Measurements from ENCODE around the gene NR6A1. TPM values are rescaled to one million over a fixed set of nuclear protein-coding genes. Genes with fewer than 3 reads are reported as not detected.

NR6A1 gene
- total RNA-seq, 1 donor from 2014 or later: 63.8 TPM

DNA sequence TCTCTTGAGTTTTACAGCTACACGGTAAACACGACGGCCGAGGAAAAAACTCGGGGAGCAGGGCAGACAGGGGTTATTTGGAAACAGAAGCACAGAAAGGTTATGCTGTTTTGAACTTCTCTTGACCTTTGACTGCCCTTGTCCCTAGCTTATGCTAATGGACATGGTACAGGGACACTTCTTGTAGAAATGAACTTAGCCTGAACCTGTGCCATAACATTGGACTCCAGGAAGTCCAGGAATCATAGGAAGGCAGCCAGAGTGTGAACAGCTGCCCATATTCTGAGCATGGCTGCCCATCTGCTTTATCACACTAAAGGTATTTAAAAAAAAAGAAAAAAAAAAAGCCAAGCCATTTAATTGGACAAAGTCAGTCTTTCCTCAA lies 46.1 kb downstream of the NR6A1 start:
- H3K36me3 Mint-ChIP-seq (ENCODE audit: low read depth, unreplicated experiment): no peaks in the 10 kb centered on the region
- no peaks in the 10 kb centered on the region for H3K9me3 Mint-ChIP-seq (ENCODE audit: unreplicated experiment)
- DNase-seq (ENCODE audit: low spot score): no peak
- peaks cover 1% of the 10 kb centered on the region for H3K27me3 Mint-ChIP-seq (ENCODE audit: unreplicated experiment)
- no peak overlapping the region for H3K27ac Mint-ChIP-seq (ENCODE audit: unreplicated experiment)
- TF ChIP-seq, protein P1, sequence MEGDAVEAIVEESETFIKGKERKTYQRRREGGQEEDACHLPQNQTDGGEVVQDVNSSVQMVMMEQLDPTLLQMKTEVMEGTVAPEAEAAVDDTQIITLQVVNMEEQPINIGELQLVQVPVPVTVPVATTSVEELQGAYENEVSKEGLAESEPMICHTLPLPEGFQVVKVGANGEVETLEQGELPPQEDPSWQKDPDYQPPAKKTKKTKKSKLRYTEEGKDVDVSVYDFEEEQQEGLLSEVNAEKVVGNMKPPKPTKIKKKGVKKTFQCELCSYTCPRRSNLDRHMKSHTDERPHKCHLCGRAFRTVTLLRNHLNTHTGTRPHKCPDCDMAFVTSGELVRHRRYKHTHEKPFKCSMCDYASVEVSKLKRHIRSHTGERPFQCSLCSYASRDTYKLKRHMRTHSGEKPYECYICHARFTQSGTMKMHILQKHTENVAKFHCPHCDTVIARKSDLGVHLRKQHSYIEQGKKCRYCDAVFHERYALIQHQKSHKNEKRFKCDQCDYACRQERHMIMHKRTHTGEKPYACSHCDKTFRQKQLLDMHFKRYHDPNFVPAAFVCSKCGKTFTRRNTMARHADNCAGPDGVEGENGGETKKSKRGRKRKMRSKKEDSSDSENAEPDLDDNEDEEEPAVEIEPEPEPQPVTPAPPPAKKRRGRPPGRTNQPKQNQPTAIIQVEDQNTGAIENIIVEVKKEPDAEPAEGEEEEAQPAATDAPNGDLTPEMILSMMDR (IDR thresholded peaks at IDR 0.05; ENCODE audit: unreplicated experiment): no peak
- H3K4me1 Mint-ChIP-seq (ENCODE audit: unreplicated experiment): peaks cover 6% of the 10 kb centered on the region
- no peak overlapping the region for H3K4me3 Mint-ChIP-seq (ENCODE audit: unreplicated experiment)

DNA sequence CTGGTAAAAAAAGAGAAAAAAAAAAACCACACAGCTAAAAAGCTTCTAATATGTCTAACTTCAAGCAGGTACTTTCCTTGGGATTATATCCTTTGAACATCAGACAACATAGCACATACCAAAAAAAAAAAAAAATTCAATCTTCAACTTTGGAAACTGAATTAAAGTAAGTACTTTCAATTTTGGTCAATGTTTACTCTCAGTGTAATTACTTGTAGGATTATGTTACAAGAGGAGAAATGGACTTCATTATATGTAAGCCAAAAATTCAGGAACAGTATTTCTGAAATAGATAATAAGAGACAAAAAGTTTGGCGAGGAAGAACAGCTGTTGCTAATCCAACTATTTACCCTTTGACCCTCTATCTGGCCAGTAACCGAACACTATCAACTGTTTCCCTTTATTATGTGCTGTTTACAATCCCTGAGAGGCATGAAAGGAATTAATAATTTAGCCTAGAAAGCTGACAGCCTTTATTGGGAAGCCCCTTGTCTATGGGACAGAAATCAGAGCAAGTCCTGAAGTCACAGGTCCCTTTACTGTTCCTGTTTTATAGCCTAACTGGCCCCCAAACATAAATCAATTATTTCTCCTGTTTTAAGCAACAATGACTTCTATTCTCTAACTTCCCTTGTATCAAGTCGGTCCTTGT lies 46.6 kb downstream of the NR6A1 start:
- peaks cover 1% of the 10 kb centered on the region for H3K27me3 Mint-ChIP-seq (ENCODE audit: unreplicated experiment)
- no peak for DNase-seq (ENCODE audit: low spot score)
- H3K4me3 Mint-ChIP-seq (ENCODE audit: unreplicated experiment): no peak overlapping the region
- no peaks in the 10 kb centered on the region for H3K36me3 Mint-ChIP-seq (ENCODE audit: low read depth, unreplicated experiment)
- H3K27ac Mint-ChIP-seq (ENCODE audit: unreplicated experiment): no peak overlapping the region
- H3K9me3 Mint-ChIP-seq (ENCODE audit: unreplicated experiment): no peaks in the 10 kb centered on the region
- H3K4me1 Mint-ChIP-seq (ENCODE audit: unreplicated experiment): peaks cover 6% of the 10 kb centered on the region
- TF ChIP-seq, protein P1 (IDR thresholded peaks at IDR 0.05; ENCODE audit: unreplicated experiment): no peak

- Mint-ChIP-seq H3K36me3 (ENCODE audit: low read depth, unreplicated experiment) (no peaks in the 10 kb centered on the region), H3K9me3 (ENCODE audit: unreplicated experiment) (no peaks in the 10 kb centered on the region), H3K4me3 (ENCODE audit: unreplicated experiment) (no peak overlapping the region), H3K4me1 (ENCODE audit: unreplicated experiment) (peaks cover 6% of the 10 kb centered on the region), H3K27me3 (ENCODE audit: unreplicated experiment) (no peaks in the 10 kb centered on the region), H3K27ac (ENCODE audit: unreplicated experiment) (no peak overlapping the region)
- DNase-seq (ENCODE audit: low spot score): no peak
- TF ChIP-seq, protein P1 (IDR thresholded peaks at IDR 0.05; ENCODE audit: unreplicated experiment): no peak
Measured at GRCh38 chr9:124723352-124723751, 47.8 kb downstream of the NR6A1 start.

GRCh38 chr9:124721109-124721906 lies 49.8 kb downstream of the NR6A1 start:
- Mint-ChIP-seq H3K36me3 (ENCODE audit: low read depth, unreplicated experiment) (peaks cover 4% of the 10 kb centered on the region), H3K27ac (ENCODE audit: unreplicated experiment) (no peak overlapping the region)
- no peak for DNase-seq (ENCODE audit: low spot score)

More at GRCh38 chr9:124721109-124721906, 49.8 kb downstream of the NR6A1 start:
- Mint-ChIP-seq H3K9me3 (ENCODE audit: unreplicated experiment) (no peaks in the 10 kb centered on the region), H3K4me3 (ENCODE audit: unreplicated experiment) (no peak overlapping the region), H3K27me3 (ENCODE audit: unreplicated experiment) (peaks cover 3% of the 10 kb centered on the region), H3K4me1 (ENCODE audit: unreplicated experiment) (peaks cover 6% of the 10 kb centered on the region)
- TF ChIP-seq, protein P1 (IDR thresholded peaks at IDR 0.05; ENCODE audit: unreplicated experiment): no peak

Measured in endothelial cell (in vitro differentiated cells).